HEK293T (cell line): ENCODE results near the gene POLR1D.

Experiments
- CTCF ChIA-PET: fragments of 350-600 bp; formaldehyde crosslinking; extraction: SDS; loops from one replicate; lab custom pipeline; 2021; ENCODE audit warnings: antibody characterized with exemption, inconsistent platforms; lab: Yijun Ruan, JAX
- POLR2A ChIA-PET: fragments of 350-600 bp; formaldehyde crosslinking; extraction: SDS; loops from one replicate; lab custom pipeline; 2020; ENCODE audit warnings: antibody characterized with exemption, inconsistent platforms; lab: Yijun Ruan, JAX
- DNase-seq: peaks from one replicate; pipeline ENCODE4 v3.0.0; 2012; ENCODE audit warnings: mixed read lengths; ENCODE audit errors: extremely low spot score
- ARNT ChIP-seq: fragments of 450-650 bp; IDR thresholded peaks from 2 replicates; pipeline ENCODE4 v1.6.1; 2017; ENCODE audit warnings: mild to moderate bottlenecking
- BHLHE40 ChIP-seq: fragments of 450-650 bp; IDR thresholded peaks from 2 replicates; pipeline ENCODE4 v1.6.1; 2016; ENCODE audit warnings: mild to moderate bottlenecking, moderate library complexity, borderline replicate concordance
- CTBP1 ChIP-seq: fragments of 450-650 bp; IDR thresholded peaks from 2 replicates; pipeline ENCODE4 v1.6.1; 2016; ENCODE audit warnings: borderline replicate concordance
- ELF4 ChIP-seq: fragments of 450-650 bp; IDR thresholded peaks from 2 replicates; pipeline ENCODE4 v1.6.1; 2017; ENCODE audit warnings: antibody characterized with exemption
- FOXA1 ChIP-seq: fragments of 450-650 bp; IDR thresholded peaks from 2 replicates; pipeline ENCODE4 v1.6.1; 2016; ENCODE audit warnings: mild to moderate bottlenecking
- FOXK2 ChIP-seq: fragments of 450-650 bp; IDR thresholded peaks from 2 replicates; pipeline ENCODE4 v1.6.1; 2016; ENCODE audit warnings: mild to moderate bottlenecking
- FOXM1 ChIP-seq: fragments of 450-650 bp; IDR thresholded peaks from 2 replicates; pipeline ENCODE4 v1.6.1; 2017; ENCODE audit warnings: mild to moderate bottlenecking, borderline replicate concordance
- HDGF ChIP-seq: fragments of 450-650 bp; IDR thresholded peaks from 2 replicates; pipeline ENCODE4 v1.6.1; 2017; ENCODE audit warnings: antibody characterized with exemption, borderline replicate concordance
- L3MBTL2 ChIP-seq: fragments of 450-650 bp; conservative IDR thresholded peaks from 2 replicates; pipeline ENCODE4 v1.6.1; 2016; ENCODE audit warnings: mild to moderate bottlenecking
- LEF1 ChIP-seq: fragments of 450-650 bp; IDR thresholded peaks from 2 replicates; pipeline ENCODE4 v1.6.1; 2017; ENCODE audit warnings: mild to moderate bottlenecking, borderline replicate concordance
- NFRKB ChIP-seq: fragments of 450-650 bp; IDR thresholded peaks from 2 replicates; pipeline ENCODE4 v1.6.1; 2016; ENCODE audit warnings: mild to moderate bottlenecking, moderate library complexity
- SP1 ChIP-seq: fragments of 450-650 bp; IDR thresholded peaks from 2 replicates; pipeline ENCODE4 v1.6.1; 2017
- SUZ12 ChIP-seq: fragments of 450-650 bp; IDR thresholded peaks from 2 replicates; pipeline ENCODE4 v1.6.1; 2016; ENCODE audit warnings: mild to moderate bottlenecking
- TARDBP ChIP-seq: fragments of 450-650 bp; IDR thresholded peaks from 2 replicates; pipeline ENCODE4 v1.6.1; 2016
- ZNF384 ChIP-seq: fragments of 450-650 bp; IDR thresholded peaks from 2 replicates; pipeline ENCODE4 v1.6.1; 2016
- TF ChIP-seq, protein P1 (sequence below): fragments of 450-650 bp; IDR thresholded peaks from 2 replicates; pipeline ENCODE4 v1.6.1; 2016

POLR1D gene

DNA sequence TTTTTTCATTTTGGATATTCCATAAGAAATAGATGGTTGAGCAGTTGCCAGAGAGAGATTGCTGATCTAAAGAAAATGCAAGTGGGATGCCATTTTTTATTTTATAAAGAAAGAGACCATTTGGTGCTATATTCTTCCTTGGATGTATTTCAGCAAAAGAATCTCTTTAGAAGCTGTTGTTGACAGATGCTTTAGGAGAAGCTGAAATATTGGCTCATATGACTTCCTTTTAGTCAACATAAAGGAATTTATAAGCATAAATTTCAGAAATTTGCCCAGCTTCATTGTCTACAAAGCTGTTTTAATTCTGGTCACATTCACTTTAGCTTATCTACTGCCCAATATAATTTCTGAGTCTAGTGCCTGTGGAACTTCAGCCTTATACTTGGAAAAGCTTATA lies 36.9 kb downstream of the POLR1D start:
- DNase-seq: no peak
- TF ChIP-seq SP1 (no peak), ARNT (no peak), ELF4 (no peak), SUZ12 (no peak), CTBP1 (no peak), TARDBP (no peak)
- TF ChIP-seq, protein P1, sequence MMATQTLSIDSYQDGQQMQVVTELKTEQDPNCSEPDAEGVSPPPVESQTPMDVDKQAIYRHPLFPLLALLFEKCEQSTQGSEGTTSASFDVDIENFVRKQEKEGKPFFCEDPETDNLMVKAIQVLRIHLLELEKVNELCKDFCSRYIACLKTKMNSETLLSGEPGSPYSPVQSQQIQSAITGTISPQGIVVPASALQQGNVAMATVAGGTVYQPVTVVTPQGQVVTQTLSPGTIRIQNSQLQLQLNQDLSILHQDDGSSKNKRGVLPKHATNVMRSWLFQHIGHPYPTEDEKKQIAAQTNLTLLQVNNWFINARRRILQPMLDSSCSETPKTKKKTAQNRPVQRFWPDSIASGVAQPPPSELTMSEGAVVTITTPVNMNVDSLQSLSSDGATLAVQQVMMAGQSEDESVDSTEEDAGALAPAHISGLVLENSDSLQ: no peak
- CTCF ChIA-PET: interaction anchor here (1.1 kb wide), 1 partner anchor 296 kb away, joined by 4 read pairs; no protein-coding TSS in a partner anchor
- POLR2A ChIA-PET: no interaction called here

DNA sequence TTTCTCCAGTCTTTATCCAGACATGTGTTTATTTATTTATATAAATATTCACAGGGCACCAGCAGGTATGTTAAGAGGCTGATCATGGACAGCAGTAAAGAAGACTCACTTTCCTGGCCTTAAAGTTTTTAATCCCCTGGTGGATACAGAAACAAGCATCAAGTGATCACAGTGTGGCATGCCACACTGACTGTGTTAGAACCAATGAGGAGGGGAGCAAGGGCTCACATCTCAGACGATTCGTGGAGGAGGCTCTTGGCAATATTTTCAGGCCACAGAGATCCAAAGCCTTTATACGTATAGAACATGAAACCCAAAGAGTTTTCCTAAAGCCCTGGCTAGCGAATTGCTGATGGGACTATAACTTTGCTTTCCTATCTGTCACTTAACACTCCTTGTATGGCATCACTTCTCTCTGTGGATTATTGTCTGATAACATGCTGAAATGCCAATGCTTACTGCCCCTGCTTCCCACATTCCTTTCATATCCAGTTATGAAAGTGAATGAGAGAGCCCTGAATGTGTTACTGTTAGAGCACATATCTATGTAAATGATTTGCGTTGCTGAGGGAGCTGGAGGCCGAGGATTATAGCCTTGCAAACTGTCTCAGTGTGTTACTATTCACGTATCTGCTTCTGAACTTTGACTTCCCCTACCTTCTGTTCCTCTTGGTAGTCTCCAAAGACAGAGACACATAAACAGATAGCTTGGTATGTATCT lies 37.6 kb downstream of the POLR1D start:
- ChIA-PET CTCF (interaction anchor here (1.1 kb wide), 1 partner anchor 297 kb away, joined by 4 read pairs; no protein-coding TSS in a partner anchor), POLR2A (no interaction called here)
- TF ChIP-seq L3MBTL2 (no peak), LEF1 (no peak), HDGF (no peak)
- DNase-seq: no peak

DNA sequence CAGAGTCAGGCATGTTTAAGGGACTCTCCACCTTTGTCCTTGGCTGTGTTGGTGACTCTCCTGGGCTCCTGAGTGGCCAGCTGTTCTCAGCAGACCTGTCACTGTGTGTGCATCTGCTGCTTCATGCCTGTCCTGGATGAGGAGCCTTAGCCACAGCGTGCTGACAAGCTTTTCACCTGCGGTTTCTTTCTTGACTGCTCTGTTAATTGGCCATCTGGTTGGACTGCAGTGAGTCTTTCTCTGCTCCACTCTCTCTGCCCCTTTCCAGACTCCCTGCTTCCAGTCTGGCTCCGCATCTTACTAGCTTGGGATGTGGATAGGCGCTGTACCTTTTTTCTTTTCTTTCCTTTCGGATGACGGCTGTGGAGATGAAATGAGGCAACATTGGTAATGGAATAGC lies 38.8 kb downstream of the POLR1D start:
- ChIA-PET POLR2A (no interaction called here), CTCF (no interaction called here)
- TF ChIP-seq BHLHE40 (no peak), FOXA1 (no peak), ARNT (no peak), CTBP1 (no peak), SP1 (no peak), FOXM1 (no peak), FOXK2 (no peak), LEF1 (no peak)
- no peak for DNase-seq

DNA sequence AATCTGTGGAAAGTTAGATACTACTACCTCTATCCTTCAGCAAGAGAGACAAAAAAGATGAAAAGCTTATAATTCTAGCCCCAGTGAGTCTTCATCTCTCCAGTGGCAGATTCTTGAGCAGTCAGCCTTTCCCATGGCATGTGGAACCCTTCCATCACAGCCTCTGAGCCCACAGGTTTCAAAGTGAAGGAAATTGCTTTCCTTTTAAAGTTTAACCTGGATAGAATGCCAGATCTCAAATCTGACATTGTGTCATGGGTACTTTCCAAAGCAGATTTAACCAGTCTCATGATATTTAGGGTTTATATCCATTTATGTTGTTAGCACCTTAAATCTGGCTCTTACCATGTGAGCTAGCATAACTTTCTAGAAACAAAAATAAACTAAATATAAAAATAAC lies 39.3 kb downstream of the POLR1D start:
- DNase-seq: no peak
- TF ChIP-seq HDGF: no peak
- TF ChIP-seq BHLHE40: no peak
- TF ChIP-seq, protein P1: no peak
- no peak for TF ChIP-seq ELF4
- TF ChIP-seq FOXK2: no peak
- no peak for TF ChIP-seq FOXA1
- TF ChIP-seq L3MBTL2: no peak
- TF ChIP-seq SUZ12: no peak
- POLR2A ChIA-PET: no interaction called here
- CTCF ChIA-PET: interaction anchor here (0.6 kb wide), 1 partner anchor 12 kb away, joined by 4 read pairs; no protein-coding TSS in a partner anchor

DNA sequence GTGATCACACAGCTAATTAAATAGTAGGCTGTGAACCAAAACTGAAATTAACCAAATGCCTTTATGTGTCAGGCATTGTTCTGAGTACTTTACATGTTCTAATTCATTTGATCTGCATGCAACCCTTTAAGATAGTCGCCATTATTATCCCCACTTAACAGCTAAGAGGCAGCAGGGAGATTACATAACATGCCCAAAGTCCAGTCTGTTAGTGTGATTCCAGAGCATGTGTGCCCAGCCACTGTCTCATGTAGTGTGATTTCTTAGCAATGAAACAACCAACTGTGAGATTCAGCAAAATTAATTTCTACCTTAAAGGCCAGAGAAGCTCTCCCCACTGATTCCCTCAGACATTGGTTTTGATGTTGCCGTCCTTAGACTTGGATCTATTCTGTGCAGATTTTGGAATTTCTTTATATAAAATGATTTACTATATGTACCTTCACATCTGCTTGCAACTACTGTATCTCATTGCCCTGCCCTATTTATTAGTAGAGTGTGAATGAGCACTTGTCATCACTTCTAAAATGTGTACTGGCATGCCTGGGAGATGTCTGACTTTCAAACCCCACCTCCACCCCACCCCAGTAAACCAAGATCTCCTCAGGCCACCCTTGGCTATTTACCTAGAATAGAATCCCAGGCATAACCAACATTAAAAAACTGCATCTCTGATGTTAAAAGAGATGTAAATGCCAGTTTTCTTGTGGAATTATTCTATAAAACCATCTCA lies 41.2 kb downstream of the POLR1D start:
- ChIA-PET POLR2A (no interaction called here), CTCF (no interaction called here)
- TF ChIP-seq ARNT (no peak), SUZ12 (no peak), BHLHE40 (no peak), L3MBTL2 (no peak), ZNF384 (no peak), FOXM1 (no peak), ELF4 (no peak), LEF1 (no peak), FOXK2 (no peak), SP1 (no peak), FOXA1 (no peak), CTBP1 (no peak), NFRKB (no peak), TARDBP (no peak), HDGF (no peak)
- TF ChIP-seq, protein P1: no peak
- no peak for DNase-seq

DNA sequence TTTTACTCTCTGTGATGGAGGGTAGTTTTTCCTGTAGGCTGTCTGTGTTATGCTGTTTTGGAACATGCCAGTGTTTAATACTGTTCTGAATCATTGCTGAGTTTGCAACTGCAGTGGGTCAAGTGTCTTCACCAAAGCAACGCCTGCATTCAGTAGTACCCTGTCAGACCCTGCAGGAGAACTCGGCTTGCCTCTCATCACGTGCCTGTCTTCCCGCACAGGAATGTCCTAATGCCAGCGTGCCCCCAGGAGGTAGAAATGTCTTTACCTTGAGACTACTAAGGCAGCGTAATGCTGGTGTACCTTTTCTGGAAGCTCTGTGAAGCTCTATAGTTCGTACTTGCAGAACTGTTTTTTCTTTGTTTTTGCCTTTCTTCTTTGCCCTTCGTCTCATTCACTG lies 42.3 kb downstream of the POLR1D start:
- no peak for DNase-seq
- CTCF ChIA-PET: no interaction called here
- TF ChIP-seq FOXM1 (no peak), L3MBTL2 (no peak), FOXA1 (no peak), ARNT (no peak), HDGF (no peak), LEF1 (no peak), CTBP1 (no peak), ELF4 (no peak), SP1 (no peak), TARDBP (no peak), ZNF384 (no peak), BHLHE40 (no peak), NFRKB (no peak), FOXK2 (no peak), SUZ12 (no peak)
- TF ChIP-seq, protein P1: no peak
- POLR2A ChIA-PET: no interaction called here
